ENCODE data around the gene WDHD1.

- TF ChIP-seq, protein P1, sequence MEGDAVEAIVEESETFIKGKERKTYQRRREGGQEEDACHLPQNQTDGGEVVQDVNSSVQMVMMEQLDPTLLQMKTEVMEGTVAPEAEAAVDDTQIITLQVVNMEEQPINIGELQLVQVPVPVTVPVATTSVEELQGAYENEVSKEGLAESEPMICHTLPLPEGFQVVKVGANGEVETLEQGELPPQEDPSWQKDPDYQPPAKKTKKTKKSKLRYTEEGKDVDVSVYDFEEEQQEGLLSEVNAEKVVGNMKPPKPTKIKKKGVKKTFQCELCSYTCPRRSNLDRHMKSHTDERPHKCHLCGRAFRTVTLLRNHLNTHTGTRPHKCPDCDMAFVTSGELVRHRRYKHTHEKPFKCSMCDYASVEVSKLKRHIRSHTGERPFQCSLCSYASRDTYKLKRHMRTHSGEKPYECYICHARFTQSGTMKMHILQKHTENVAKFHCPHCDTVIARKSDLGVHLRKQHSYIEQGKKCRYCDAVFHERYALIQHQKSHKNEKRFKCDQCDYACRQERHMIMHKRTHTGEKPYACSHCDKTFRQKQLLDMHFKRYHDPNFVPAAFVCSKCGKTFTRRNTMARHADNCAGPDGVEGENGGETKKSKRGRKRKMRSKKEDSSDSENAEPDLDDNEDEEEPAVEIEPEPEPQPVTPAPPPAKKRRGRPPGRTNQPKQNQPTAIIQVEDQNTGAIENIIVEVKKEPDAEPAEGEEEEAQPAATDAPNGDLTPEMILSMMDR (conservative IDR thresholded peaks at IDR 0.05; ENCODE audit: low read depth, low read length) = no peak
- no peak for TF ChIP-seq EZH2 (IDR thresholded peaks at IDR 0.05; ENCODE audit: low read length, unreplicated experiment)
These were observed 47.8 kb upstream of the WDHD1 start for GRCh38 chr14:55074662-55075061.

Data from PC-3 (cell line).